T-cell (primary cell): Measurements from ENCODE around the gene NOL4L. TPM values are rescaled to one million over a fixed set of nuclear protein-coding genes. Genes with fewer than 3 reads are reported as not detected.
"Not testable (repeated sequence)": the region's sequence is repeated elsewhere in the genome, so short reads cannot be mapped to it uniquely, and the experiment has no call there.

Source experiments
- ATAC-seq, 4 experiments: fragments of 200-7000 bp in 3 of 4; fragments of 150-1000 bp in 1 of 4; cut with Tn5 transposase; replicated peaks in 1 of 4; 1 replicate in 3 of 4; 2 replicates in 1 of 4; pipeline ENCODE4 v1.10.0; 2021; ENCODE audit warnings: moderate library complexity in 3 of 4, mild to moderate bottlenecking in 2 of 4, moderate number of reproducible peaks in 1 of 4
- CTCF ChIA-PET, 2 donors: fragments of 300-600 bp; sonication (Branson Sonifier 250); formaldehyde crosslinking; loops; one replicate each; lab custom pipeline; 2022; ENCODE audit warnings: antibody characterized with exemption in 2 of 2; lab: Charles Lee
- POLR2A ChIA-PET, 2 donors: fragments of 300-600 bp; sonication (Branson Sonifier 250); formaldehyde crosslinking; loops; one replicate each; lab custom pipeline; 2022; ENCODE audit warnings: antibody characterized with exemption in 2 of 2; lab: Charles Lee
- DNase-seq, 35 experiments: peaks; one replicate each; pipeline versions ENCODE4 v3.0.0 to v3.0.0-alpha.2; 2013 to 2023
- H3K27ac ChIP-seq: one replicate; pipeline ENCODE4 v1.5.1; 2013; ENCODE audit warnings: low read length
- H3K27me3 ChIP-seq, 2 experiments: replicated peaks in 1 of 2; 1 replicate in 1 of 2; 2 replicates in 1 of 2; pipeline versions ENCODE4 v1.6.1 to v1.7.0; 2013; ENCODE audit warnings: low read length in 1 of 2, mixed read lengths in 1 of 2; ENCODE audit not compliant: control insufficient read depth in 2 of 2, insufficient read depth in 2 of 2; ENCODE audit errors: extremely low read depth in 1 of 2
- H3K36me3 ChIP-seq, 2 donors: 1 replicate in 1 of 2; 2 replicates in 1 of 2; pipeline versions ENCODE4 v1.6.1 to v1.7.0; 2013; ENCODE audit warnings: low read length in 1 of 2; ENCODE audit not compliant: control insufficient read depth in 2 of 2, insufficient read depth in 1 of 2; ENCODE audit errors: extremely low read depth in 1 of 2
- H3K4me1 ChIP-seq, 2 experiments: 1 replicate in 1 of 2; 2 replicates in 1 of 2; pipeline versions ENCODE4 v1.6.1 to v1.7.0; 2013; ENCODE audit warnings: low read length in 2 of 2, mixed read lengths in 1 of 2; ENCODE audit not compliant: insufficient read depth in 2 of 2, control insufficient read depth in 1 of 2; ENCODE audit errors: extremely low read depth in 1 of 2
- H3K4me3 ChIP-seq, 2 donors: 1 replicate in 1 of 2; 2 replicates in 1 of 2; pipeline versions ENCODE4 v1.5.1 to v1.7.0; 2013; ENCODE audit warnings: mild to moderate bottlenecking in 2 of 2, low read length in 1 of 2, moderate library complexity in 1 of 2; ENCODE audit not compliant: control insufficient read depth in 1 of 2; ENCODE audit errors: extremely low read depth in 1 of 2
- H3K9me3 ChIP-seq: 2 replicates; pipeline ENCODE4 v1.7.0; 2013
- H3K27ac Mint-ChIP-seq, 2 donors: one replicate each; pipeline ENCODE4 v1.8.0; 2020 to 2021; ENCODE audit warnings: mild to moderate bottlenecking in 2 of 2, mixed read lengths in 2 of 2
- H3K27me3 Mint-ChIP-seq, 2 donors: one replicate each; pipeline ENCODE4 v1.8.0; 2021 to 2022; ENCODE audit warnings: mixed read lengths in 2 of 2
- H3K36me3 Mint-ChIP-seq: one replicate; pipeline ENCODE4 v1.8.0; 2021; ENCODE audit warnings: mixed read lengths
- H3K4me1 Mint-ChIP-seq, 3 donors: one replicate each; pipeline ENCODE4 v1.8.0; 2020 to 2022; ENCODE audit warnings: mixed read lengths in 3 of 3, mild to moderate bottlenecking in 1 of 3
- H3K4me3 Mint-ChIP-seq, 3 donors: one replicate each; pipeline ENCODE4 v1.8.0; 2020 to 2022; ENCODE audit warnings: mild to moderate bottlenecking in 3 of 3, mixed read lengths in 3 of 3, moderate library complexity in 3 of 3
- H3K9me3 Mint-ChIP-seq, 3 donors: one replicate each; pipeline ENCODE4 v1.8.0; 2020 to 2022; ENCODE audit warnings: mixed read lengths in 3 of 3
- WGBS: methylation state at CpG from one replicate; pipeline ENCODE4 v1.1.5; 2013; ENCODE audit warnings: missing lambda C conversion rate; ENCODE audit not compliant: insufficient coverage; 5-methylcytosine and 5-hydroxymethylcytosine counted together
- total RNA-seq, 35 experiments: library from RNA in 6 of 35; stranded (reverse) in 6 of 35; fragments of 120-200 nt in 1 of 35; gene quantifications; one replicate each; pipeline versions ENCODE4 v1.2.1 to v1.2.4 and lab custom pipeline; 2013 to 2026

The NOL4L gene
- total RNA-seq, 5 donors from 2014 or later (not counting 1 experiment from before 2014, with no cell fraction given): 63.5 to 88.8 (median 74.4) TPM

DNA sequence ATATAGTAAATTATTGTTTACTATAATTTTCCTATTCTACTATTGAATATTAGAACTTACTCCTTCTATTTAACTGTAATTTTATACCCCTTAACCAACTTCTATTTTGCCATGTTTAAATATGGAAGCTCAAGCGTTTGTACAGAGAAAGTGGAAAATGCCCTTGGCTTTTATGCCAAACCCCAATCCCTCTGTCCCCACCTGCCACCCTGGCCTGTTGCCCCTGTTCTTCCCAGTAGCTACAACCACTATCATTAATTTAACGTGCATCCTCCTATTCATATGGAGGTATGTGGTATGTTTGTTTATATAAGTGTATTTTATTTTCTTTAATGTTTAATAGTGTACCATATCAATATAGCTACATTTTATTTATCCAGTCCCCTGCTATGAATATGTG lies 168.9 kb downstream of the NOL4L start:
- ChIA-PET CTCF (no interaction called here), POLR2A (interaction anchor here (0.5 to 1.0 kb wide), 3 partner anchors 10 to 59 kb away, joined by 3 read pairs; no protein-coding TSS in a partner anchor)
- H3K9me3 Mint-ChIP-seq: no peaks in the 10 kb centered on the region
- no CpG with 5 or more reads among the region's 2 CpGs for WGBS
- H3K4me3 ChIP-seq: no peak overlapping the region
- DNase-seq (no peak), ATAC-seq (no peak)
- H3K9me3 ChIP-seq: no peaks in the 10 kb centered on the region
- H3K36me3 ChIP-seq: peaks cover 0 to 3% of the 10 kb centered on the region in 2 donors
- H3K27ac Mint-ChIP-seq: no peak overlapping the region
- H3K4me1 Mint-ChIP-seq: peaks cover 63 to 77% (median 66%) of the 10 kb centered on the region in 3 donors
- H3K4me1 ChIP-seq: peaks cover 15 to 27% of the 10 kb centered on the region in 2 experiments
- H3K27me3 ChIP-seq: no peaks in the 10 kb centered on the region
- no peak overlapping the region for H3K4me3 Mint-ChIP-seq
- H3K36me3 Mint-ChIP-seq: peaks cover 24% of the 10 kb centered on the region
- no peaks in the 10 kb centered on the region for H3K27me3 Mint-ChIP-seq
- no peak overlapping the region for H3K27ac ChIP-seq

DNA sequence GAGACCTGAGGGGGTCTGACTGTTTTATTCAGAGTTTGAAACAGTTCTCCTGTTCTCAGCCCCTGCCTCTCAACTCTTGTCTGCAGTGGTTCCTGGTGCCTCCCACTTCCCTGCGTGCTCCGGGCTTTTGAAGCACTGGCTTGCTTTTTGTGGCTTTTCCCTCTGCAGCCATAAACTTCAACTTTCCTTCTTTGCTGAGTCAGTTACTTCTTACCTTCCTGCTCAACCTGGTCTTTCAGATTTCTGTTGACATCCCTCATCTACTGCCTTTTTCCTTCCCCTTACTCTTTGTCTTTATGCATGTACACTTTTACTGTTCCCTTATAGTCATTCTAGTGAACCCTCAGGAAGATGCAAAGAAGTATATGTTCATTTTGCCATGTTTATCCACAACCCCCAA lies 169.6 kb downstream of the NOL4L start:
- Mint-ChIP-seq H3K4me1 (peaks cover 62 to 76% (median 65%) of the 10 kb centered on the region in 3 donors), H3K36me3 (peaks cover 22% of the 10 kb centered on the region), H3K4me3 (peak overlapping the region in 1 of 3 donors; percentile 49), H3K27ac (peak overlapping the region; percentile 2 to 12), H3K27me3 (no peaks in the 10 kb centered on the region), H3K9me3 (no peaks in the 10 kb centered on the region)
- H3K4me1 ChIP-seq: peaks cover 21 to 31% of the 10 kb centered on the region in 2 experiments
- H3K9me3 ChIP-seq: no peaks in the 10 kb centered on the region
- no peak overlapping the region for H3K27ac ChIP-seq
- 61% methylated on average over 2 of the region's 2 CpGs for WGBS
- ATAC-seq (no peak), DNase-seq (no peak)
- no peak overlapping the region for H3K4me3 ChIP-seq
- peaks cover 0 to 3% of the 10 kb centered on the region in 2 donors for H3K36me3 ChIP-seq
- no peaks in the 10 kb centered on the region for H3K27me3 ChIP-seq
- POLR2A ChIA-PET: interaction anchor here in 1 of 2 donors (0.7 kb wide), 1 partner anchor 94 kb away, joined by 3 read pairs; no protein-coding TSS in a partner anchor
- CTCF ChIA-PET: no interaction called here

DNA sequence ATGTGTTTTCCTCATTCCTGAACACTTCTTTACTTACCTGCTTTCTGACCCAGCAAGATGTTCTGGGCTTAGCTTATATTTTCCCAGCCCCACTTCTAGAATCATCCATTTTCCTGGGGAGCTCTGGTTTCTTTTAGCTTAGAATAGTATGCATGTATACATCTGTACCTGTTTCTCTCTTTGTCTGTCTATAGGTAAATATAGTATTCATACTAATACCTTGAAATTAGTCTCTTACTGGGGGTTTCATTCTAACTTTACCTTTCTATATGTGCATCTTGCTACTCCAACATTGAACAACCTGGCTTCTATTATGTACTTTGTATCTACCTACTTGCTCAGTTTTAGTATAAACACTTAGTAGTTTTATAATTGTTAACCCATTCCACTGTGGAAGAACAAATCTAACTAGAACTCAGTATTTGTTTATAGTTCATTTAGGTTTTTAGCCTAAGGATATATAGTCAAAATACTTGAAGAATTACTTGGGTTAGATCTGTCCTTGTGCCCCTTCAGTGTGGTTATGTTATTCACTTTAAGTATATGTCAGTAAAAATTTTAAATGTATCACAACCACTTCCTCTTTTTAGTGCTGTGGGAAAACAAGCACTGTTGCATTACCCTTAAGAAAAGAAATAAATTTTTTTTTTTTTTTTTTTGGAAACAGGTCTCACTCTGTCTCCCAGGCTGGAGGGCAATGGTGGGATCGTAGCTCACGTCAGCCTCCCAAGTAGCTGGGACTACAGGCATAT lies 173.0 kb downstream of the NOL4L start:
- no peaks in the 10 kb centered on the region for H3K27me3 ChIP-seq
- ATAC-seq (no peak), DNase-seq (no peak)
- Mint-ChIP-seq H3K4me1 (peaks cover 73 to 78% (median 75%) of the 10 kb centered on the region in 3 donors), H3K27me3 (no peaks in the 10 kb centered on the region), H3K9me3 (no peaks in the 10 kb centered on the region), H3K27ac (peak overlapping the region; percentile 1 to 45), H3K4me3 (peak overlapping the region in 2 of 3 donors; percentile 7 to 19), H3K36me3 (peaks cover 19% of the 10 kb centered on the region)
- no peaks in the 10 kb centered on the region for H3K9me3 ChIP-seq
- WGBS: no CpG with 5 or more reads among the region's 2 CpGs
- peaks cover 0 to 3% of the 10 kb centered on the region in 2 donors for H3K36me3 ChIP-seq
- POLR2A ChIA-PET: interaction anchor here (0.7 to 1.1 kb wide), 3 partner anchors 12 to 1150 kb away, joined by 3 to 10 read pairs (median 6); no protein-coding TSS in a partner anchor
- CTCF ChIA-PET: no interaction called here
- peak overlapping the region in 1 of 2 donors; percentile 6 for H3K4me3 ChIP-seq
- H3K27ac ChIP-seq: no peak overlapping the region
- peaks cover 32 to 59% of the 10 kb centered on the region in 2 experiments for H3K4me1 ChIP-seq

DNA sequence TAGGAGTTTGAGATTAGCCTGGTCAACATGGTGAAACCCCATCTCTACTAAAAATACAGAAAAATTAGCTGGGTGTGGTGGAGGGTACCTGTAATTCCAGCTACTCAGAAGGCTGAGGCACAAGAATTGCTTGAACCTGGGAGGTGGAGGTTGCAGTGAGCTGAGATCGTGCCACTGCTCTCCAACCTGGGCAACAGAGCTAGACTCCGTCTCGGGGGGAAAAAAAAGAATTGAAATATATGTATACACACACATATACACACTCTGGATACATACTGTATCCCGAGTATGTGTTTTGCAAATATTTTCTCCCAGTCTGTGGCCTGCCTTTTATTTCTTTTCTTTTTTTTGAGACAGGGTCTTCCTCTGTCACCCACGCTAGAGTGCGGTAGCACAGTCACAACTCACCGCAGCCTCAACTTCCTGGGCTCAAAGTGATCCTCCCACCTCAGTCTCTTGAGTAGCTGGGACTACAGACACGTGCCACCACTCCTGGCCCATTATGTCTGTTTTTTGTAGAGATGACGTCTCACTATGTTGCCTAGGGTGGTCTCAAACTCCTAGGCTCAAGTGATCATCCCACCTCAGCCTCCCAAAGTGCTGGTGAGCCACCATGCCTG lies 177.9 kb downstream of the NOL4L start:
- H3K36me3 ChIP-seq, H3K27me3 ChIP-seq, H3K9me3 Mint-ChIP-seq, H3K9me3 ChIP-seq, POLR2A ChIA-PET, CTCF ChIA-PET, H3K27me3 Mint-ChIP-seq: not testable (repeated sequence)
- 13% methylated on average over 2 of the region's 9 CpGs for WGBS
- H3K27ac Mint-ChIP-seq: peak overlapping the region; percentile 75 to 94
- peak; percentile 22 to 83 (median 64) for DNase-seq
- Histone ChIP-seq H3K27ac (peak overlapping the region; percentile 31), H3K4me3 (peak overlapping the region in 1 of 2 donors; percentile 23), H3K4me1 (peaks cover 32 to 62% of the 10 kb centered on the region in 2 experiments)
- peaks cover 12% of the 10 kb centered on the region for H3K36me3 Mint-ChIP-seq
- peak overlapping the region; percentile 56 to 69 (median 59) for H3K4me3 Mint-ChIP-seq
- peaks cover 67 to 75% (median 70%) of the 10 kb centered on the region in 3 donors for H3K4me1 Mint-ChIP-seq
- peak; percentile 99 to 100 (median 100) for ATAC-seq

DNA sequence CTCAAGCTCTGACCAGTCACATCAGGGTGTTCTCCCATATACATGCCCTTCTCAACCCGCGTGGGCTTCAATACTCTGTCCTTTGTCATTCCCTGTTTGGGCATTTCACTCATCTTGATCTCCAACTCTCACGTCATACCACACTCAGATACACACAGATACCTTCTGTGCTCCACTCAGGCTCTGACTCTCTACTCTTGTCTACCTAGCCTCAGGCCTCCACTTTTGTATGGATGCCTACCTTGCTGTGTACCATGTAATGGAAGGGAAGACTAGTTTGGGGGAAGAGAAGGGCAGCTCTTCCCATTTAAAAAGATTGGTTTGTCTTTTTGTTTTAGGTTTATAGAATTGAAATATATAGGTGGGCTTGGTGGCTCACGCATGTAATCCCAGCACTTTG lies 178.4 kb downstream of the NOL4L start:
- ChIA-PET CTCF (interaction anchor here in 1 of 2 donors (0.6 kb wide), 1 partner anchor 78 kb away, joined by 3 read pairs; no protein-coding TSS in a partner anchor), POLR2A (interaction anchor here in 1 of 2 donors (0.6 kb wide), 1 partner anchor 22 kb away, joined by 3 read pairs; no protein-coding TSS in a partner anchor)
- Mint-ChIP-seq H3K4me3 (peak overlapping the region in 1 of 3 donors; percentile 69), H3K27ac (peak overlapping the region; percentile 75 to 94), H3K4me1 (peaks cover 61 to 72% (median 64%) of the 10 kb centered on the region in 3 donors), H3K36me3 (peaks cover 15% of the 10 kb centered on the region), H3K9me3 (no peaks in the 10 kb centered on the region), H3K27me3 (no peaks in the 10 kb centered on the region)
- WGBS: 94% methylated on average over 2 of the region's 4 CpGs
- Histone ChIP-seq H3K4me3 (no peak overlapping the region), H3K27ac (peak overlapping the region; percentile 31), H3K9me3 (no peaks in the 10 kb centered on the region), H3K27me3 (no peaks in the 10 kb centered on the region), H3K4me1 (peaks cover 32 to 56% of the 10 kb centered on the region in 2 experiments), H3K36me3 (peaks cover 0 to 2% of the 10 kb centered on the region in 2 donors)
- DNase-seq: no peak
- no peak for ATAC-seq

DNA sequence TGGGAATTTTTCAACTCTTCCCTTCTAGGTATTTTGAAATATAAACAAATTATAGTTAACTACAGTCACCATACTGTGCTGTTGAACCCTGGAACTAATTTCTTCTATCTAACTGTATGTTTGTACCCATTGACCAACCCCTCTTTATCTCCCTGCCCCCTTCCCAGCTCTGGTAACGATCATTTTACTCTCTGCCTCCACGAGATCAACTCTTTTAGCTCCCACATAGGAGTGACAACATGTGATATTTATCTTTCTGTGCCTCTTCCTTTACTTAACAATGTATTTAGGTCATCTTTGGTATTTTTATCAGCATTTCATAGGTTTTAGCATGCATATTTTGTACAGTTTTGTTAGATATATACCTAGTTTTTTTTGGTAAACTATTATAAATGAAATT lies 181.1 kb downstream of the NOL4L start:
- no peaks in the 10 kb centered on the region for H3K9me3 Mint-ChIP-seq
- H3K4me3 ChIP-seq: no peak overlapping the region
- H3K9me3 ChIP-seq: no peaks in the 10 kb centered on the region
- H3K36me3 ChIP-seq: peaks cover 0 to 5% of the 10 kb centered on the region in 2 donors
- CTCF ChIA-PET: no interaction called here
- no peaks in the 10 kb centered on the region for H3K27me3 ChIP-seq
- no peak for ATAC-seq
- H3K27ac ChIP-seq: no peak overlapping the region
- peaks cover 21 to 38% of the 10 kb centered on the region in 2 experiments for H3K4me1 ChIP-seq
- DNase-seq: no peak
- H3K4me1 Mint-ChIP-seq: peaks cover 67 to 84% (median 70%) of the 10 kb centered on the region in 3 donors
- no peak overlapping the region for H3K4me3 Mint-ChIP-seq
- no CpG with 5 or more reads among the region's 2 CpGs for WGBS
- H3K27me3 Mint-ChIP-seq: no peaks in the 10 kb centered on the region
- H3K36me3 Mint-ChIP-seq: peaks cover 29% of the 10 kb centered on the region
- POLR2A ChIA-PET: no interaction called here
- H3K27ac Mint-ChIP-seq: no peak overlapping the region
